Panc1 (cell line): Measurements from ENCODE around the gene AFF2.

ENCODE experiments used
- CTCF ChIP-seq: fragments of 450-650 bp; IDR thresholded peaks from 2 replicates; pipeline ENCODE4 v1.5.1; 2017; ENCODE audit warnings: mild to moderate bottlenecking
- REST ChIP-seq, 2 experiments: IDR thresholded peaks; 2 replicates each; pipeline ENCODE4 v1.6.1; 2011 to 2012; ENCODE audit warnings: low read depth in 2 of 2, control low read depth in 1 of 2, low read length in 1 of 2, mild to moderate bottlenecking in 1 of 2, moderate library complexity in 1 of 2; ENCODE audit not compliant: insufficient read depth in 1 of 2

GRCh38 chrX:148513661-148514060 lies 13.2 kb downstream of the AFF2 start:
- TF ChIP-seq CTCF (no peak), REST (IDR thresholded peaks at IDR 0.05; ENCODE audit: insufficient read depth in 1 of 2, low read depth in 2 of 2, low read length in 1 of 2) (no peak)
